GM19467 (cell line): ENCODE measurements around the gene RREB1.
"Not testable (repeated sequence)": the region's sequence is repeated elsewhere in the genome, so short reads cannot be mapped to it uniquely, and the experiment has no call there.

Experiments
- ATAC-seq: cut with Tn5 transposase; IDR thresholded peaks from one replicate; pipeline ENCODE4 v1.9.1; 2021; ENCODE audit warnings: mild to moderate bottlenecking, moderate library complexity; ENCODE audit not compliant: unreplicated experiment

The RREB1 gene

DNA sequence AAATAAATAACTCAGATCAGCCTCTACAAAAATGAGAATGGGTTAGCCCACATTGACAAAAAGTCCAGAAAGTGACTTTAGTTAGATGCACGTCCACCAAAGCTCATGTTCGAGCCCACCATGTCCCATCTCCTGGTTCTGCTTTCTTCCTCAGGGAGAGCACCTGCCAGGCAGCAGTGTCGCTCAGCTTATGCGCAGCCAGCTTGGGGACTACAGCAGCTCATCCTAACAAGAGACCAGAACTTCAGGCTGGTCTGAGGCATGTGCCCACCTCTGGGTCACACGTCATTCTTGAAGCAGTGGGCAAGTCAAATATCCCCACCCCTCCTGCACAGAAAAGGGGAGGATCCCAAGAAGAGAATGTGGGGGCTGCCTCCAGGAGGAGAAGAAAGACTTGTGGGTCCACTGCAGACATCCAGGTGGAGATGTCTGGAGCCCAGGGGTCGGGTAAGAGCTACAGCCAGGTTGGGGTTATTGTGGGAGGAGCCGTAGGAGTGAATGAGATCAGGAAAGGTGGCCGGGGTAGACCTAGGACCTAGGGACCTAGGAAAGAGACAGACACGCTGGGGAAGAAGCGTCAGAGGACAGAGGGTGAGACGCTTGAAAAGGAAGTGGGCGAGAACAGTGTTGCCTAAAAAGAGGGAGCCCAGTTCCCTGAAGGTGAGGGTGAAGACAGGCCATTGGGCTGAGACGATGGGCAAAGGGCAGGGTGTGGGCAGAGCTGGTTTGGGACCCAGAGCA lies 152.7 kb downstream of the RREB1 start:
- ATAC-seq = no peak

DNA sequence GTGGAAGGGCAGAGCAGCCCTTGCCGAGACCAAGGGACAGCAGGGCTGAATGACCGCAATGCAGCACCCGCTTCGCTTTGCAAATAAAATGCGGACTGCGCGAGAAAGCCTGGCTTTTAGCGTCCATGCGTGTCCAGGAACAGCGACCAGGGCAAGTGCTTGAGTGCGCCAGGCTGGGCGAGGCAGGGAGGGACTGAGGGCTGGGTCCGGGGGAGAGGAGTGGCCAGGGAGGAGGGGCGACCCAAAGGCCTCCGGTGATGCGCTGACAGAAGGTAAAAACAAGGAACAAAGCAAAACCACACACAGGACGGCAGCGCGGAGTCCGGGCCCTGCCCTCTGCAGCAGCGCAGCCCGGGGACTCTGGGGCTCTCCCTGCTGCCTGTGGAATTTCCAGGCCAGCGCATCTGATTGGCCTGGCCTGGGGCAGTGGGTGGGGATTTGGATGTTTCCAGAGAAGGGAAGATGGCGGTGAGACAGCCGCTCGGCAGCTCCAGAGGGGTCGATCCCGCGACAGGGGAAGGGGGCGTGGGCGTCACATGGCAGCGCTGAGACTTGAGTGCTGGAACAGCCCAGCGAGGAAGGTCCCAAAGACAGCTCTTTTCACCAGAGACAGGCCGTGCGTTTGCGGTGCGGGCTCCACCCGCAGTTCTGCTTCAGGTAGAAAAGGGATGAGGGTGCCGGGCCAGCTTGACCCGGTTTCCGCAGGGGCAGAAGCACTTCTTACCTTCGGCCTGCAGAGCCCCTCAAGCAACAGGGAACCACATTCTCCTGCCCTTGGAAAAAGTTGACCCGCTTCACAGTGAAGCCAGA lies 153.5 kb downstream of the RREB1 start:
- ATAC-seq = peak; percentile 55

DNA sequence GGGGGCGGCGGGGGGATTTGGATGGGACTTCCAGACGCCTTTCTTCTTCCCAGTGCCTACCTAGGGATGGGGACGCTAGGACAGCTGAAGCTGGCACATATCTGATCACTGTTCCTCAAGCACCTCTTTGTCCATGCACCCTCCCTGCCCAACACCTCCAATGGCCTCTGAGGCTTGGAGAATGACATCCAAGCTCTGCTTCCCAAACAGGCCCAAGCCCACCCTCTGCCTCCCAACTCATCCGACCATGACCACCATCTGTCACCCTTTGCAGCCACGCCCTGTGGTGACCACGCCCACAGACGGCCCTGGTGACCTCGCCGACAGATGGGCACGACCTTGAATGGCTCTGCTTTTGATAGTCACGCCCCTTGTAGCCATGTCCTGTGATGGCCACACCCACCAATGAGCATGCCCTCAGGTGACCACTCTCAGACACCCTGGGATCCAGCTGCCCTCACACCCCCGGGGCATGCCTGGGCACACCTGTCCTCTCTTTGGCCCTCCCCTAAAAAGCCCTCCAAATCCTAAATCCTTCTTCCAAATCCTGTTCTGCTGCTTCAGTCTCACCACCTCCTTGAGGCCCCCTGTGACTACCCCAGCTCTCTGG lies 154.2 kb downstream of the RREB1 start:
- no peak for ATAC-seq

DNA sequence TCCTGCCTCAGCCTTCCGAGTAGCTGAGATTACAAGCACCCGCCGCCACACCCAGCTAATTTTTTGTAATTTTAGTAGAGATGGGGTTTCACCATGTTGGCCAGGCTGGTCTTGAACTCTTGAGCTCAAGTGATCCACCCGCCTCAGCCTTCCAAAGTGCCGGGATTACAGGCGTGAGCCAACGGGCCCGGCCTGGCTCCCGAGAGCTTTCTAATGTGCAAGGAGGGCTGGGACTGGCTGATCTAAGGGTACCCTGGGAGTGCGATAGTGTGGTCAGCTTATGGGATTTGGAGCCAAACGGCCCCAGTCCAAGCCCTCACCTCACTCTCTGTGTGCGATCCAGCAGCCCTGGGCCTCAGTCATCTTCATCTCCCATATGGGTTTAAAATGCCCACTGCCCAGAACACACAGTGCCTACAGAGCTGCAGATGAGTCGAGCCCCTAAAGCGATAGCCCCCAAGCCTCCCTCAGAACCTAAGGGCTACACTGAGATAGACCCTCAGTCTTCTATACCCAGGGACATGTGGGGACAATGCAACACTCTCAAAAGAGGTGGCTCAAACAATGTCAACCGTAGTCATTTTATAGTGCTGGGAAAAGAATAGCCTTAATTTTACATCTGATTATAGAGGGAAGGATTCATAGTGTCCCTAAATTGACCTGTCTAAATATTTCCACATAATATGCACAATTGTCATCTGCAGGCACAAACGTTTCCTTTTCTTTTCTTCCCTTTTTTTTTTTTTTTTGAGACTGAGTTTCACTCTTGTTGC lies 155.2 kb downstream of the RREB1 start:
- no peak for ATAC-seq

DNA sequence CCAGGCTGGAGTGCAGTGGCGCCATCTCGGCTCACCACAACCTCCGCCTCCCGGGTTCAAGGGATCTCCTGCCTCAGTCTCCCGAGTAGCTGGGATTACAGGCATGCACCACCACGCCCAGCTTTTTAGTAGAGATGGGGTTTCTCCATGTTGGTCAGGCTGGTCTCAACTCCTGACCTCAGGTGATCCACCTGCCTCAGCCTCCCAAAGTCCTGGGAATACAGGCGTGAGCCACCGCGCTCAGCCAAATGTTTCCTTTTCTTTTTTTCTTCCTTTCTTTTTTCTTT lies 155.7 kb downstream of the RREB1 start:
- ATAC-seq = not testable (repeated sequence)

DNA sequence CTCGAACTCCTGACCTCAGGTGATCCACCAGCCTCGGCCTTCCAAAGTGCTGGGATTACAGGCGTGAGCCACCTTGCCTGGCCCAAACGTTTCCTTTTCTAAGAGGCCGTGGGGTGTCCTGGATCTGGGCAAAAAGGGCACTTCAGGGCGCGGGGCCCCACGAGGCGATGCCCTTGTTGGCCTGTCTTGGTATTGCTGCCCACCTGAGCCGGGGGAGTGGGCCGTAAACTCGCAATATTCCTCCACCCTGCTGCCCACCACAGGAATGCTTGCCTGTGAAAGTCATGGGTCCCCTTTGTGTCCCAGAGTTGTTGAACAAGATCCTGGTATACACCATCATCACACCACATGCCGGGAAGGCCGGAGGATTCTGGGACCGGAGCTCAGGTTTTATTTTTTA lies 156.3 kb downstream of the RREB1 start:
- no peak for ATAC-seq

DNA sequence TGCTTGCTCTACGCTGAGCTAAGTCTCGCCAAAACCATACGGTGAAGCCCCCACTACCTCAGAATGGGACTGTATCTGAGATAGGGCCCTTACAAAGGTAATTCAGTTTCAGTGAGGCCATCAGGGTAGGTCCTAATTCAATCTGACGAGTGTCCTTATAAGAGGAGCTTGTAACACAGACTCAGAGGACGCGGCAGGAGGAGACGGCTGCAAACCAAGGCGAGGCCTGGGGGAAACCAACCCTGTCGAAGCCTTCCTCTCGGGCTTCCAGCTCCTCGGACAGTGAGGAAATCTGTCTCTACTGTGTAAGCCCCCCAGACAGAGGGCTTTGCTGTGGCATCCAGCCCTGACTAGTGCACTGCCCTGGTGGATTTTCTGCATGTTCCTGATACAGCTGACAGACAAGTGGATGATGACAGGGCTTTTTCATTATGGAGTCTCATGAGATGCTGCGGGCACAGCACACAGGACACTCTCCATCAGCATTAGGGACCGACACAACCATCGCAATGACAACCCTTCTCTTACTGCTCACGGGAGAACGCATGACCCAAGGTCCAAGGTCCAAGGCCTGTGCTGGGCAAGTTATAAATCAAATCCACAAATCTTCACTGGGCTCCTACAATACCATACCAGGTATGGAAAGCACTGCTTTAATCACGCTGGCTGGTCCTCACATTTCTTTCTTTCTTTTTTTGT lies 157.1 kb downstream of the RREB1 start:
- no peak for ATAC-seq

DNA sequence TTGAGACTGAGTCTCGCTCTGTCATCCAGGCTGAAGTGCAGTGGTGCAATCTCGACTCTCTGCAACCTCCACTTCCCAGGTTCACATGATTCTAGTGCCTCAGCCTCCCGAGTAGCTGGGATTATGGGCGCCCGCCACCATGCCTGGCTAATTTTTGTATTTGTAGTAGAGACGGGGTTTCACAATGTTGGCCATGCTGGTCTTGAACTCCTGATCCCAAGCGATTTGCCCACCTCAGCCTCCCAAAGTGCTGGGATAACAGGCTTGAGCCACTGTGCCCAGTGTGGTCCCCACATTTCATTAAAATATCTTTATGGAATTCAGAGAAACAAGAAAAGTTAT lies 157.6 kb downstream of the RREB1 start:
- not testable (repeated sequence) for ATAC-seq

DNA sequence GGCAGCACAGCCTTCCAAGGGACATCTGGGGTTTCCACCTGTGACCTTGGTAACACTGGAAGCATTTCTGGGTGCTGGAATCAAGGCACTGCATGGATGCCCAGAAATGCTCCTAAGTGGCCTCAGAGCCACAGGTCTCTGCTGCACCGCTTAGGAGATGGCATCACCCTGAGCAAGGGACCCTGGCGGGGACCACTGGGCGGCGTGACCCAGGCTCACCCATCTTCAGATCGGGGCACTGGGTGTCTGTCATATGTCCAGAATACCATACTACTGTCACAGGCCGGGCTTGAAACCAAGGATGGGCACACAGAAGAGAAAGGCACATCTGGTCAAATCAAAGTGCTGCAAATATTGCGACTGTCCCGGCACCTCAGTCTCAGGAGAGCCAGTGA lies 159.3 kb downstream of the RREB1 start:
- ATAC-seq = no peak

DNA sequence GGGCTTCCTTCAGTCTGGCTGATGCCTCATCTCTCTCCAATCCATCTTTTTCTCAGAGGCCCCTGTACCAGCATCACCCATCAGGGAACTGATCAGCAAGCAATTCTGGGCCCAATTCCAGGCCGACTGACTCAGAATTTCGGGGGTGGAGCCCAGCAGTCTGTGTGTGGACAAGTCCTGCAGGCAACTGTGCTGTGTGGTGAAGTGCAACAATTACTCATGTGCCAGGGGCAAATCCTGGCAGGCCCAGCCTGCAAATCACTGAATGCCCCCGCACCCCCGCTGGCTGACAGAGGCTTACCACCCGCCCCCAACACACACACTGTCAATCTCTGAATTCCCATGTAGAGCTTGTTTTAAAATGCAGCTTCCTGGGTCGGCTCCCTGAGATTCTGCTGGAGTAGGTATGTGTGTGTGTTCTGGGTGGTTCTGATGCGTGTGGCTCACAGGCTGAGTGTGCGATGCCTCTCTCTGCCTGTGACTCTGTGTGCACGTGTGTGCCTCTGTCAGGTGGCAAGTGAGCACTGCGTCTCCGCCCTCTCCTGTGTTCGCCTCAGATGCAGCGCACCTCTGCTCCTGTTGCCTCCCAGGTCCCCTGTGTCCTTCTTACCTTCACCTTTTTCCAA lies 159.8 kb downstream of the RREB1 start:
- ATAC-seq = no peak

DNA sequence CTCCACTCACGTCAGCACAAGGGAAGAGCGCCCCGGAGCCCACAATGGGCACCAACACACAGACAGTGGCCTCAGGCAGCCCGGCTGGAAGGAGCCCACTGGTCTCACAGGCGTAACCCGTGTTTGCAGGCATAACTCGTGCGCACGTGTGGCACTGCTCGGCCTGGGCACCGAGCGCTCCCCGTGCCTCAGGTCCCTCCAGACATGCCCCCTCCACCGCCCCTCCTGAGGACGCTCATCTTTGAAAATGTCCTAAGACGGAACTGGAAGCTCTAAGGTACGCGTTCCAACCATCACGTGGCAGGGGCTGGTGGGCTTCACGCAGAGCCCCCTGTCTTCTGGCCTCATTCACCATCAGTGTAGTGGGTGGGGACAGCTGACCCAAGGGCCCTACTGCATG lies 160.6 kb downstream of the RREB1 start:
- no peak for ATAC-seq

DNA sequence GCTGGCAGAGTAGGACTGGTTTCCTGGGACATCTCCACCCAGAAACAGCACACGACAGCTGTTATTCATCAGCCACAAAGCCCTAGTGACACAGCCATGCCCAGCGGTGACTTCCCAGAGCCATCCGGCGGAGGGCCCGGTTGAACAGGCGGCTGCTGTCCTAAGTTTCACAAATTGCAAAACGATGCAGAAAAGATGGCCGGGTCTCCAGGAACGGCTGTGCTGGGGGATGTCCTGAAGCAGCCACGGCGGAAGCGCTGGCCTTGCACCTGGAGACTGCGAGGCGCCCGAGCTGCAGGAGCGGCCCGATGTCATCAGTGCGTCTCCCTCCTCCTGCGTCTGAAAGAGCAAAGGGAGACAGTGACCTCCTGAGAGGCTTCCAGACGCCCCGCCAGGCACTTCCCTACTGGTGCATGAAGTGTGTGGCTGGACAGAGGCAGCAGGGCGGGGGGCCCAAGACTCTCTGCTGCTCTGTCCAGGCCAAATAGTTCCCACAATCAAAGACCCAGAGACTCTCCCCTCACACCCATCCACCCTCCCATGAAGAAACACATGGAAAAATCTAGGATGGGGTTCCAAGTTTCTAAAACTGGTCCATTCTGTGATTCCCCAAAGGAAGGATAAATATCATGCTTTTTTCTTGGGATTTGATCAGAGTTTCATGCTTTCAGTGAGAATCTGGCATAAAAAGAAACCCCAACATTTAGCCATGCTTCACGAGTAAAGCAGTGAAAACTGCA lies 161.2 kb downstream of the RREB1 start:
- ATAC-seq = no peak

DNA sequence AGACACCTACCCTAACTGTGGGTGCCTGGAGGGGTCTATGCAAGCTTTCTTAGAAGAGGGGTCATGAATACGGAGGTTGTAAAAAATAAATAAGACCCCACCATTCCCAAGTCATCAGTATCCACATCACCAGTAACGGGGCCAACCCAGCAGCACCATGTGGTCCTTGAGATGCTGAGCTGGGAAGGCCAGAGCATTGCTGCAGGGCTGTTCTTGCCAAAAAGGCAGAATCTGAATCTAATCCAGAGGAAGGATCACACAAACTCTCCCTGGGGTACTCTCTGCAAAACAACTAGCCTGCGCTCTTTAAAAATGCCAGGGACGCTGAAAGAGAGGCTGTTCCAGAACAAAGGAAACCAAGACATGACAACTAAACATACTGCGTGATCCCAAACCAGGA lies 162.1 kb downstream of the RREB1 start:
- ATAC-seq = no peak

DNA sequence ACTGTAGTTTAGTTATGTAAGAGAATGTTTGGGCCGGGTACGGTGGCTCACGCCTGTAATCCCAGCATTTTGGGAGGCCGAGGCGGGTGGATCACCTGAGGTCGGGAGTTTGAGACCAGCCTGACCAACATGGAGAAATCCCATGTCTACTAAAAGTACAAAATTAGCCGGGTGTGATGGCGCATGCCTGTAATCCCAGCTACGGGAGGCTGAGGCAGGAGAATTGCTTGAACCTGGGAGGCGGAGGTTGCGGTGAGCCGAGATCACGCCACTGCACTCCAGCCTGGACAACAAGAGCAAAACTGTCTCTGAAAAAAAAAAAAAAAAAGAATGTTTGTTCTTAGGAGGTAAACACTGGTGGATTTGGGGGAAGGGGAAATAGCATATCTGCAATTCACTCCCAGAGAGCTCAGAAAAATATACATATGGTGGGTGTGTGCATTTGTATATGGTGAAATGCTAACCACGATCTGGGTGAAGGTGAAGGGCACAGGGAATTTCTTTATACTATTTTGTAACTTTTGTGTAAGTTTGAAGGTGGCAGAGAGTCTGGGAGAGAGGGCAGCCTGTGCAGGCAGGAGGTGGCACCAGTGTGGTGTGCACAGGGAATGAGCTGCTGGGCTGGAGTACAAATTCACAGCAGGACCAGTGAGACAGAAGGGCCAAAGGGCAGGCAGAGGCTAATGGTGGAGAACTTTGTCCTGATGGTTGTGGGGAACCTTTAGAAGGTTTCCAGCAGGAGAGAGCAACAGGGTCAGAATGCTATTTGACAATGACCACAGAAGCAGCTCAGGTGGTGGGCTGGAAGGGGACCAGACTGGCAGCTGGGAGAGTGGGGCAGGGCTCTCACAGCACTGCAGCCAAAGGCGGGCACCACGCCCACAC lies 162.8 kb downstream of the RREB1 start:
- ATAC-seq = no peak

DNA sequence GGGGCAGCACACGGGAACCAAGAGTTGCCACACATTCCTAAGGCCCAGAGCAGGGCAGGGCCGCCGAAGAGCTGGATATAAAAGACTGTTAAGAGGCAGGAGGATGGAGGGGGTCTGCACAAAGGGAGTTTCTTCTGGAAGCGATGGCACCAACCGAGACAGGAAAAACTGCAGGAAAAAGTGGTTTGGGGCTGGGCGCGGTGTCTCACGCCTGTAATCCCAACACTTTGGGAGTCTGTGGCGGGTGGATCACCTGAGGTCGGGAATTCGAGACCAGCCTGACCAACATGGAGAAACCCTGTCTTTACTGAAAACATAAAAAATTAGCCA lies 163.4 kb downstream of the RREB1 start:
- ATAC-seq = no peak

DNA sequence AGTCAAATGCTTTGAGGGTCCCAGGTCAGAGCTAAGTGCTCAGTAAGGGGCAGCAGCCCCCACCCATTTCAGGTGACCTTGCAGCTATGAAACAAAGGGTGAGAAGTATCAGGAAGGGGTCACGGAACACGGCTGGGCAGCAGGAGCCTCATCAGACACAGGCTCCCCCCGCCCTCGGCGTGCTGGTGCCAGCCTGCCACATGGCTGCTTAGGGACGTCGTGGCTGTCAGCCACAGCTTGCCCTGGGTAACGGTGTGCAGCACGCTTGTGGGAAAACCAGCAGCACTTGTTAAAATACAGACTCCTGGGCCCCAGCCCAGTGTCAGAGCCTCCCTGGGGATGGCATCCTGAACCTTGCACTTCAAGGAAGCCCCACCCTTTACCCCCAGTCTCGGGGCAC lies 165.9 kb downstream of the RREB1 start:
- ATAC-seq = no peak

DNA sequence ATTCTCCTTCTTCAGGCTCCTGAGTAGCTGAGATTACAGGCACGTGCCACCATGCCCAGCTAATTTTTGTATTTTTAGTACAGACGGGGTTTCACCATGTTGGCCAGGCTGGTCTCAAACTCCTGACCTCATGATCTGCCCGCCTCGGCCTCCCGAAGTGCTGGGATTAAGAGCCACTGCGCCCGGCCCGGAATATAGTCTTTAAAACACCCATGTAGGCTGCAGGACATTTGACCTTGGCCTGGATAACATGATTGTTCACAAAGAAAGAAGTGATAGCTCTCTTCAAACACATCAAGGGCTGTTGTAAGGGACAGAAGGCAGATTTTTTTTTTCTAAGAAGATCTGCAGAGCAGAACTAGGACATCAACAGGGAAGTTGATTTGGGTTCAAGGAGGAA lies 166.8 kb downstream of the RREB1 start:
- ATAC-seq = not testable (repeated sequence)

DNA sequence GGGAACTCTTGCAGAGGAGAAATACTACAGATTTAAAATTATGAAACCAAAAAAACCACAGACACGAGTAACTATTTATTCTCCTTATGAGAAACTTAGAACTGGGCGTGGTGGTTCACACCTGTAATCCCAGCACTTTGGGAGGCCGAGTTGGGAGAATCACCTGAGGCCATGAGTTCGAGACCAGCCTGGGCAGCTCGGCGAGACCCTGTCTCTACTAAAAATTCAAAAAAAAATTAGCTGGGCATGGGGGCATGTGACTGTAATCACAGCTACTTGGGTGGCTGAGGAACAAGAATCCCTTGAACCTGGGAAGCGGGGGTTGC lies 168.4 kb downstream of the RREB1 start:
- no peak for ATAC-seq
